GM12878 (cell line): ENCODE data around the gene ZNF628. TPM values are rescaled to one million over a fixed set of nuclear protein-coding genes. Genes with fewer than 3 reads are reported as not detected.

Experiments used
- ATAC-seq: fragments of 200-7000 bp; cut with Tn5 transposase; 3 replicates; pipeline ENCODE4 v1.9.1; 2020; ENCODE audit warnings: mild to moderate bottlenecking, moderate library complexity
- BruUV-seq: library from RNA; stranded (reverse); fragments of 400-500 nt; replicated peaks from 2 replicates; lab custom pipeline; 2021; lab: Mats Ljungman, UMichigan
- CTCF ChIA-PET: fragments of 300-600 bp; sonication (Branson Sonifier 250); formaldehyde crosslinking; extraction: SDS; loops from one replicate; lab custom pipeline; 2021; ENCODE audit warnings: inconsistent platforms; lab: Yijun Ruan, JAX
- POLR2A ChIA-PET: fragments of 350-600 bp; formaldehyde crosslinking; extraction: SDS; loops from one replicate; lab custom pipeline; 2021; ENCODE audit warnings: inconsistent platforms; lab: Charles Lee
- RAD21 ChIA-PET: fragments of 300-600 bp; sonication (Branson Sonifier 250); formaldehyde crosslinking; loops from one replicate; lab custom pipeline; 2023; ENCODE audit warnings: antibody characterized with exemption; ENCODE audit not compliant: unreplicated experiment; lab: Charles Lee
- SMC1A ChIA-PET: fragments of 300-600 bp; sonication (Branson Sonifier 250); formaldehyde crosslinking; loops from one replicate; lab custom pipeline; 2023; ENCODE audit not compliant: unreplicated experiment, uncharacterized antibody; lab: Charles Lee
- DNase-seq: peaks from one replicate; pipeline ENCODE4 v3.0.0-alpha.2; 2011; ENCODE audit warnings: low read depth, low spot score
- FAIRE-seq: peaks from 3 replicates; lab custom pipeline; 2011; peaks lifted over from hg19 to GRCh38; lab: Jason Lieb, UNC
- H2AFZ ChIP-seq: 2 replicates; pipeline ENCODE4 v1.6.0; 2011; ENCODE audit warnings: low read depth, low read length, control low read depth; ENCODE audit not compliant: control insufficient read depth
- H3K27ac ChIP-seq: 2 replicates; pipeline ENCODE4 v1.5.1; 2011; ENCODE audit warnings: control low read depth; ENCODE audit not compliant: control insufficient read depth, insufficient read depth
- H3K27me3 ChIP-seq, 2 experiments: replicated peaks in 1 of 2; 2 replicates each; pipeline versions ENCODE4 v1.6.0 to v1.6.1; 2011; ENCODE audit warnings: low read length in 1 of 2; ENCODE audit not compliant: control insufficient read depth in 2 of 2, insufficient read depth in 2 of 2
- H3K36me3 ChIP-seq, 2 experiments: 2 replicates each; pipeline ENCODE4 v1.5.1; 2011; ENCODE audit warnings: low read length in 1 of 2; ENCODE audit not compliant: control insufficient read depth in 2 of 2, insufficient read depth in 2 of 2
- H3K4me1 ChIP-seq: 2 replicates; pipeline ENCODE4 v1.6.1; 2011; ENCODE audit warnings: mild to moderate bottlenecking, low read length, moderate library complexity, mixed read lengths; ENCODE audit not compliant: control insufficient read depth, insufficient read depth
- H3K4me2 ChIP-seq: 2 replicates; pipeline ENCODE4 v1.6.0; 2011; ENCODE audit warnings: control low read depth; ENCODE audit not compliant: control insufficient read depth, insufficient read depth
- H3K4me3 ChIP-seq: fragments of 200-600 bp; sonication (generic); 2 replicates; pipeline ENCODE4 v1.5.1; 2016
- H3K79me2 ChIP-seq: 2 replicates; pipeline ENCODE4 v1.6.0; 2011; ENCODE audit warnings: low read length; ENCODE audit not compliant: control insufficient read depth, insufficient read depth
- H3K9ac ChIP-seq: 2 replicates; pipeline ENCODE4 v1.8.0; 2011; ENCODE audit warnings: low read length, control low read depth, mixed read lengths; ENCODE audit not compliant: control insufficient read depth, insufficient read depth
- H3K9me3 ChIP-seq: replicated peaks from 3 replicates; pipeline ENCODE4 v1.5.1; 2011; ENCODE audit warnings: mild to moderate bottlenecking, low read length; ENCODE audit not compliant: control insufficient read depth, insufficient read depth
- H4K20me1 ChIP-seq: 2 replicates; pipeline ENCODE4 v1.6.0; 2011; ENCODE audit not compliant: control insufficient read depth, insufficient read depth
- BCL11A ChIP-seq: IDR thresholded peaks from 2 replicates; pipeline ENCODE4 v1.6.1; 2011; ENCODE audit warnings: low read depth, low read length
- CTCF ChIP-seq, 3 experiments: IDR thresholded peaks in 2 of 3; conservative IDR thresholded peaks in 1 of 3; 2 replicates each; pipeline ENCODE4 v1.5.1; 2011; ENCODE audit warnings: low read depth in 3 of 3, low read length in 3 of 3, mild to moderate bottlenecking in 3 of 3, control low read depth in 2 of 3, moderate library complexity in 2 of 3, inconsistent platforms in 1 of 3, mixed read lengths in 1 of 3; ENCODE audit not compliant: control insufficient read depth in 2 of 3, insufficient read depth in 1 of 3; ENCODE audit errors: extremely low read depth in 1 of 3
- EGR1 ChIP-seq, 2 experiments: IDR thresholded peaks; 1 replicate in 1 of 2; 2 replicates in 1 of 2; pipeline ENCODE4 v1.6.1; 2011 to 2012; ENCODE audit warnings: low read depth in 2 of 2, low read length in 2 of 2, borderline replicate concordance in 1 of 2, mild to moderate bottlenecking in 1 of 2, moderate library complexity in 1 of 2
- KAT2A ChIP-seq: conservative IDR thresholded peaks from 2 replicates; pipeline ENCODE4 v1.6.1; 2011; ENCODE audit warnings: low read depth, low read length; ENCODE audit not compliant: control insufficient read depth
- POLR2A ChIP-seq: IDR thresholded peaks from 2 replicates; pipeline ENCODE4 v1.6.1; 2011; ENCODE audit warnings: low read depth, mild to moderate bottlenecking, low read length
- RFX5 ChIP-seq: IDR thresholded peaks from 2 replicates; pipeline ENCODE4 v1.6.1; 2011; ENCODE audit warnings: low read depth, low read length, improper control_type of control experiment
- SIX5 ChIP-seq: IDR thresholded peaks from 2 replicates; pipeline ENCODE4 v1.6.1; 2011; ENCODE audit warnings: mild to moderate bottlenecking, low read depth, low read length, moderate library complexity; ENCODE audit not compliant: severe bottlenecking
- SMAD1 ChIP-seq: fragments of 450-650 bp; IDR thresholded peaks from 2 replicates; pipeline ENCODE4 v1.6.1; 2018; ENCODE audit warnings: mild to moderate bottlenecking, low read depth; ENCODE audit not compliant: partially characterized antibody
- STAT3 ChIP-seq: IDR thresholded peaks from 2 replicates; pipeline ENCODE4 v1.6.1; 2011; ENCODE audit warnings: low read depth, low read length, improper control_type of control experiment
- WRNIP1 ChIP-seq: IDR thresholded peaks from 2 replicates; pipeline ENCODE4 v1.6.1; 2011; ENCODE audit warnings: low read depth, low read length, improper control_type of control experiment, borderline replicate concordance
- ZNF217 ChIP-seq: fragments of 450-650 bp; IDR thresholded peaks from 2 replicates; pipeline ENCODE4 v1.6.1; 2017; ENCODE audit warnings: antibody characterized with exemption, mild to moderate bottlenecking
- ZNF24 ChIP-seq: fragments of 450-650 bp; IDR thresholded peaks from 2 replicates; pipeline ENCODE4 v1.6.1; 2017; ENCODE audit warnings: antibody characterized with exemption, mild to moderate bottlenecking
- ZSCAN29 ChIP-seq: fragments of 450-650 bp; IDR thresholded peaks from 2 replicates; pipeline ENCODE4 v1.6.1; 2017; ENCODE audit warnings: mild to moderate bottlenecking, moderate library complexity
- WGBS: methylation state at CpG from one replicate; pipeline ENCODE4 v1.1.6; 2016; ENCODE audit warnings: low lambda C conversion rate; ENCODE audit not compliant: insufficient replicate concordance, insufficient coverage; ENCODE audit errors: missing lambda C conversion rate; 5-methylcytosine and 5-hydroxymethylcytosine counted together
- in situ Hi-C: fragments of 300-500 bp; cut with MboI; formaldehyde crosslinking; loops from 9 replicates; pipeline ENCODE4 v1.14.3; 2018; ENCODE audit warnings: mixed read lengths
- intact Hi-C: fragments of 100-400 bp; cut with micrococcal nuclease; formaldehyde crosslinking; loops from one replicate; pipeline ENCODE4 v1.14.2; 2022; ENCODE audit not compliant: unreplicated experiment
- polyA plus RNA-seq, 11 experiments: library from polyadenylated mRNA; depleted of rRNA in 4 of 11; unstranded in 6 of 11; stranded (reverse) in 5 of 11; fragments of >200 nt; fragmentation: Nextera tagmentation in 4 of 11; fragmentation: Illumina TruSeq in 1 of 11; extraction: Ambion mirVana in 4 of 11; extraction: Trizol in 1 of 11; gene quantifications; 1 replicate in 1 of 11; 2 replicates in 10 of 11; pipeline versions ENCODE4 v1.2.1 to v1.2.3, GENCODE V29; 2011 to 2016; ENCODE audit warnings: inconsistent platforms in 2 of 11, missing spikeins in 2 of 11, low read depth in 1 of 11
- total RNA-seq, 4 experiments: library from RNA; depleted of rRNA in 3 of 4; stranded (reverse); fragments of >200 nt in 3 of 4; fragmentation: Illumina TruSeq in 1 of 4; extraction: Trizol in 1 of 4; gene quantifications; 2 replicates each; pipeline versions ENCODE4 v1.2.1 to v1.2.3, GENCODE V29; 2013 to 2021

Gene ZNF628
- total and polyA plus RNA-seq, 10 of the 15 experiments (the other 5 are each of a cell fraction or from before 2014, with no cell fraction given) = 0.04 to 11.3 (median 1.6) TPM; not detected in 1

GRCh38 chr19:55493052-55493644 lies 16.7 kb downstream of the ZNF628 start (continued):
- TF ChIP-seq WRNIP1 (no peak), KAT2A (no peak)

GRCh38 chr19:55493645-55494171 lies 17.3 kb downstream of the ZNF628 start:
- ChIA-PET CTCF (interaction anchor here (1.0 to 3.1 kb wide), 2 partner anchors 10 to 113 kb away, joined by 3 to 12 read pairs; no protein-coding TSS in a partner anchor), POLR2A (no interaction called here)

More at GRCh38 chr19:55493645-55494171, 17.3 kb downstream of the ZNF628 start:
- no peaks in the 10 kb centered on the region for H3K79me2 ChIP-seq
- H3K4me2 ChIP-seq = no peak overlapping the region
- ChIA-PET SMC1A (no interaction called here), RAD21 (interaction anchor here (0.7 kb wide), 1 partner anchor 10 kb away, joined by 4 read pairs; no protein-coding TSS in a partner anchor)
- intact Hi-C loops (no loop called here), in situ Hi-C loops (no loop called here)
- no peaks in the 10 kb centered on the region for H3K36me3 ChIP-seq
- no peak overlapping the region for H3K4me3 ChIP-seq
- H3K9me3 ChIP-seq = no peaks in the 10 kb centered on the region
- no peak for DNase-seq
- no peak for ATAC-seq
- BruUV-seq = no TSS peak
- no peak overlapping the region for H3K27ac ChIP-seq
- 50% methylated on average over 35 of the region's 38 CpGs for WGBS
- H3K4me1 ChIP-seq = no peaks in the 10 kb centered on the region
- no peak overlapping the region for H3K9ac ChIP-seq
- H3K27me3 ChIP-seq = no peaks in the 10 kb centered on the region; a peak in 1 of 4 replicates
- FAIRE-seq = no peak
- no peak for TF ChIP-seq STAT3
- TF ChIP-seq SIX5 = no peak
- TF ChIP-seq ZSCAN29 = no peak
- no peak for TF ChIP-seq SMAD1
- TF ChIP-seq POLR2A = no peak
- TF ChIP-seq KAT2A = no peak
- no peak for TF ChIP-seq ZNF217
- no peak for TF ChIP-seq ZNF24
- no peak for TF ChIP-seq CTCF (IDR thresholded peaks at IDR 0.05 in 2 of 3, conservative IDR thresholded peaks at IDR 0.05 in 1 of 3; ENCODE audit: control insufficient read depth in 2 of 3, extremely low read depth in 1 of 3, insufficient read depth in 1 of 3, low read depth in 3 of 3, low read length in 3 of 3)
- no peak for TF ChIP-seq BCL11A
- no peak for TF ChIP-seq EGR1 (IDR thresholded peaks at IDR 0.05; ENCODE audit: borderline replicate concordance in 1 of 2, low read depth in 2 of 2, low read length in 2 of 2)
- TF ChIP-seq RFX5 = no peak
- H4K20me1 ChIP-seq = no peaks in the 10 kb centered on the region
- no peak overlapping the region for H2AFZ ChIP-seq
